LNCaP clone FGC (cell line): Measurements from ENCODE around the gene SNRPD2.

Experiments used
- DNase-seq: peaks from one replicate; pipeline ENCODE4 v3.0.0-alpha.2; 2011; ENCODE audit warnings: low read depth
- H3K4me3 ChIP-seq: 2 replicates; pipeline ENCODE4 v1.5.1; 2011; ENCODE audit warnings: mild to moderate bottlenecking, low read depth, low read length, control low read depth
- TF ChIP-seq, protein P1 (sequence below): IDR thresholded peaks from 2 replicates; pipeline ENCODE4 v1.5.1; 2012; ENCODE audit warnings: mild to moderate bottlenecking; ENCODE audit not compliant: control insufficient read depth, insufficient read depth; ENCODE audit errors: extremely low read depth

Gene SNRPD2

DNA sequence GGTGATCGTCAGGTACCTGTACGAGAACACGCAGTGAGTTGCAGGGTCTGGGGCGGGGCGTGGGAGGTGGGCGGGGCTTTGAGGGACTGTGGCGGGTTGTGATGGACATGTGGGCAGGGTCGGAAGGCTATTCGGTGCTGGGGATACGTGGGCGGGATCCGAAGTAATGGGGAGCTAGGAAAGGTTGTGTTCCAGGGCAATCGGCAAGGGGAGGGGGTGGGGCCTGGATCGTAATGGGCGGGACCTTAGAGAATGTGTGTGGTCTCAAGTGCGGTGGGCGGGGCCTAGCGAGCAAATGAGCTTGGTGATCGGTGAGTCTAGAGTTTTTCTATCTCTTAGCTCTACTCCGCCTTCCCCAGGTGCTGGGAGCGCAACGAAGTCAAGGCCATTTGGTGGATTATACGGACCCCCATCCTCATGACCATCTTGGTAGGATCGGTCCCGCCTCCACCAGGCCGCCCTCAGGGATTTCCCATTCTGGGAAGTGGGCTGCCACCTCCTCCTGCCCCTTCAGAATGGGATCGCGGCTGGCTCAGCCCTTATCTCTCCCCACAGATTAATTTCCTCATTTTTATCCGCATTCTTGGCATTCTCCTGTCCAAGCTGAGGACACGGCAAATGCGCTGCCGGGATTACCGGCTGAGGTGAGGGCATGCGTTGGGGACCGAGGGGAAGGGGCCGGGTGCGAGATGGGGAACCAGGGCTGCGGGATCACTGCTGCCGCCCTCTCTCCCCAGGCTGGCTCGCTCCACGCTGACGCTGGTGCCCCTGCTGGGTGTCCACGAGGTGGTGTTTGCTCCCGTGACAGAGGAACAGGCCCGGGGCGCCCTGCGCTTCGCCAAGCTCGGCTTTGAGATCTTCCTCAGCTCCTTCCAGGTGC, 14.2 kb downstream of the SNRPD2 start:
- no peak overlapping the region for H3K4me3 ChIP-seq
- no peak for DNase-seq
- TF ChIP-seq, protein P1, sequence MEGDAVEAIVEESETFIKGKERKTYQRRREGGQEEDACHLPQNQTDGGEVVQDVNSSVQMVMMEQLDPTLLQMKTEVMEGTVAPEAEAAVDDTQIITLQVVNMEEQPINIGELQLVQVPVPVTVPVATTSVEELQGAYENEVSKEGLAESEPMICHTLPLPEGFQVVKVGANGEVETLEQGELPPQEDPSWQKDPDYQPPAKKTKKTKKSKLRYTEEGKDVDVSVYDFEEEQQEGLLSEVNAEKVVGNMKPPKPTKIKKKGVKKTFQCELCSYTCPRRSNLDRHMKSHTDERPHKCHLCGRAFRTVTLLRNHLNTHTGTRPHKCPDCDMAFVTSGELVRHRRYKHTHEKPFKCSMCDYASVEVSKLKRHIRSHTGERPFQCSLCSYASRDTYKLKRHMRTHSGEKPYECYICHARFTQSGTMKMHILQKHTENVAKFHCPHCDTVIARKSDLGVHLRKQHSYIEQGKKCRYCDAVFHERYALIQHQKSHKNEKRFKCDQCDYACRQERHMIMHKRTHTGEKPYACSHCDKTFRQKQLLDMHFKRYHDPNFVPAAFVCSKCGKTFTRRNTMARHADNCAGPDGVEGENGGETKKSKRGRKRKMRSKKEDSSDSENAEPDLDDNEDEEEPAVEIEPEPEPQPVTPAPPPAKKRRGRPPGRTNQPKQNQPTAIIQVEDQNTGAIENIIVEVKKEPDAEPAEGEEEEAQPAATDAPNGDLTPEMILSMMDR = peak; percentile 33; the same call in 1 of the 2 replicates

DNA sequence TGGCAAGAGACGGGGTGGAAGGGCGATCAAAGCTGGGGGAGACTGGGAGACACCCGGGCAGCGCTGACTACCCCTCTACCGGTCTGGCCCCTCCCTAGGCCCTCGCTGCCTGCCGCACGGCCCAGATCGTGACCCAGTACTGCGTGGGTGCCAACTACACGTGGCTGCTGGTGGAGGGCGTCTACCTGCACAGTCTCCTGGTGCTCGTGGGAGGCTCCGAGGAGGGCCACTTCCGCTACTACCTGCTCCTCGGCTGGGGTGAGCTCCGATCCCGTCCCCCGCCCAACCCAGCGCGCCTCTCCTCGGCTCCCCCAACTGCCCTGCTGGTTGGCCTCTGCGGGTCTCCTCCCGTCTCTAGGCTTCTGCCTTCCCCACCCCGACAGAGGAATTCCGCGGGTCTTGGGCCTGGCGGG, 14.9 kb downstream of the SNRPD2 start:
- no peak overlapping the region for H3K4me3 ChIP-seq
- TF ChIP-seq, protein P1 = no peak
- DNase-seq = no peak

DNA sequence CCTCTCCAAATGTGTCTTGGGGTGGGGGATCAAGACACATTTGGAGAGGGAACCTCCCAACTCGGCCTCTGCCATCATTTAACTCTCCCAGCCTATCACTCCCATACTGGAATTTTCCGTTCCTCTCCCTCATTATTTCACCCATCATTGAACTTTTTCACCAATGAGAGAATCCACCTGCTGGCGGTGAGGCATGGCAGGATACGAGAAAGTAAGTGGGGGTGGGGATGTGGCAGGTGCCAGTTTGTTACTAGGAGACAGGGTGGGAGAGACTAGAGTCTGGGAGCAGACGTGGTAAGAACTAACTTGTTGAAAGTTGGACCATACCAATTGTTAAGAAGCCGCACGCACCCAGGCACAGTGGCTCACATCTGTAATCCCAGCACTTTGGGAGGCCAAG, 16.8 kb downstream of the SNRPD2 start:
- no peak overlapping the region for H3K4me3 ChIP-seq
- no peak for DNase-seq
- TF ChIP-seq, protein P1 = no peak

DNA sequence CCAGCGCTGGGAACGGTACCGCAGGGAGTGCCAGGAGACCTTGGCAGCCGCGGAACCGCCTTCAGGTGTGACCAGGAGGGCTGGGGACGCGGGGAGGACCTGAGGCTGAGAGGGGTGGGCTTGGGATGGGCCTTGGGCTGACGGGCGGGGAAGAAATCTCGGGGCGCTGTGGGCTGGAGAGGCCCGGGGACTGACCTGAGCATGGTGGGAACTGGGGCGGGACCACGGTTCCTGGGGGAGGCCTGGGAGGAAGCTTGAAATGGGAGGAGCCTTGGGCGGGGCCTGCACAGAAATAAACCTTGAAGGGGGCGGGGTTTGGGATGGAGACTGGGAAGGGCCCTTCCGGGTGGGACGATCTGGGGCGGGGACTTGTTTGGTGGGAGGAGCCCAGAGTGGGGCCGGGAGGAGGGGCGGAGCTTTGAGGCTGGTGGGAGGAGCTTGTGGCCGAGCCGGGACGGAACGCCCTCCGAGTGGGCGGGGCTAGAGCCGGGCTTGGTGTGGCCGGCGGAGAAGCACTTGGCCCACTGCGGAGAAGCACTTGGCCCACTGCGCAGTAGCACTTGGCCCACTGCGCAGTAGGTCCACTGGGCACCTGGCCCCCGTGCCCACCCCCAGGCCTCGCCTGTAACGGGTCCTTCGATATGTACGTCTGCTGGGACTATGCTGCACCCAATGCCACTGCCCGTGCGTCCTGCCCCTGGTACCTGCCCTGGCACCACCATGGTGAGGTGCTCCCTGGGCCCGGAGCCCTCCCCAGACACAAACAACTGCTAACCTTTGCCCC, 20.9 kb downstream of the SNRPD2 start:
- TF ChIP-seq, protein P1 = no peak
- H3K4me3 ChIP-seq = no peak overlapping the region
- no peak for DNase-seq

DNA sequence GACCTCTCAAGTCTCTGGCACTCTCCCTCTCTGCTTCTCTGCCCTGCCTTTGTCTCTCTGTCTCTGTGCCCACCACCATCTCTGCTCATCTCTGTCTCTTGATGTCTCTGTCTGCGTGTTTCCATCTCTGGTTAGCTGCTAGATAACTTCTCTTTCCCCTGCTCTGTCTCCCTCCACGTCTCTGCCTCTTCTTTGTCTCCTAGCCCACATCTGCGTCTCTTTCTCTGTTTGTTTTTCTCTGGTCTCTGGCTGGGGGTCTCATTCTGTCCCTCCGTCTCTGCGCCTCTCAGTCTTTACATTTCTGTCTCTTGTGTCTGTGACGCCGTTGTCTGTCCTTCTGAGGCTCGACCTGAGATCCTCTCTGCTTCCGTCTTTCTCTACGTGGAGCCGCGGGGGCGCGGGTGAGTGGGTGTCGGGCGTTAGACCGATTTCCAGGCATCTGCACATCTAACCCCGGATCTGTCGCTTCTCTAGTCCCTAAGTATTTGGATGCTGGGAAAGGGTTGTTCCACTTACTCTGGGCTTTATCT, 23.3 kb downstream of the SNRPD2 start:
- H3K4me3 ChIP-seq = peak overlapping the region; percentile 0; the same call in 1 of the 2 replicates
- no peak for DNase-seq
- TF ChIP-seq, protein P1 = no peak

DNA sequence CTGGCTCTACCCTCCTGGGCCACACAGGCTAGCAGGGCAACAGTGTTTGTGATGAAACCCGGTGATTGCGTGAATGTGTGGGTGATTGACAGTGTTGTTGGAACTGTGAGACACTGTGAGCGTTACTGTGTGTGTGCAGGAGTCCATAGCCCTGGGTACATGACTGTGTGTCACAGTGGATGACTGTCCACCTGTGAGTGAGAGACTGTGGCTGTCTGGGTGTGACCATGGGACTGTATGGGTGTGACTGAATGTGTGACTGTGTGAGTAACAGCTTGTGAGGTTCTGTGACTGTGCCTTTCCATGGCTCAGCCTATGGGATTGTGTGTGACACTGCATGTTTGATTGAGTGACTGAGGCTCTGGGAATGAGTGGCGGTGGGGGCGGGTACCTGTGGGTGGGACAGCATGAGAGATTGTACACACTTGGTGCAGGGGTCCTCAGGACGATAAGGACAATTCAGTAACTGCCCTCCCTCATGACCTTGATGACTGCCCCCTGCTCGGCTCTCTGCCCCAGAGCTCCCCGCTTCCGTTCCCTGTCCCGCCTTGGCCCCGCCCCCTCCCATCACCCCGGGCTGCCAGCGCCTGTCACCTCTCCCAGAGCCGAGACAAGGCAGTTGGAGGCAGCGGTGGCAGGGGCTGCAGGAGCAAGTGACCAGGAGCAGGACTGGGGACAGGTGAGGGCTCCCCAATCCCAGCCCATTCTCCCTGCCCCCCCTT, 24.0 kb downstream of the SNRPD2 start, which contains the start of gene GIPR:
GIPR (plus strand) TSS at position 602 of the 722 bp plus-strand sequence. CDS start 1,300 bp downstream, outside the sequence.
- TF ChIP-seq, protein P1 = no peak
- no peak for DNase-seq

More for the DNA sequence above, 24.0 kb downstream of the SNRPD2 start, which contains the start of gene GIPR:
- H3K4me3 ChIP-seq = peak within 1 kb of the TSS; percentile 0; the same call in 1 of the 2 replicates
